Thoracic aorta (tissue), 2 donors: ENCODE measurements around the gene TEX261. TPM values are rescaled to one million over a fixed set of nuclear protein-coding genes. Genes with fewer than 3 reads are reported as not detected.
A peak's percentile ranks its signal among the peaks of the same experiment; 100 is the strongest.

ENCODE experiments used
- ATAC-seq: fragments of 150-250 bp; one replicate; pipeline ENCODE4 v1.8.0; 2017; ENCODE audit warnings: low read depth; ENCODE audit not compliant: insufficient number of reproducible peaks, low FRiP score
- DNase-seq: peaks from one replicate; pipeline ENCODE4 v3.0.0-alpha.2; 2020; ENCODE audit warnings: low spot score
- H3K27ac ChIP-seq, 2 donors: fragments of 200-600 bp; sonication (generic); 1 replicate in 1 of 2; 2 replicates in 1 of 2; pipeline ENCODE4 v1.5.1; 2016; ENCODE audit warnings: mild to moderate bottlenecking in 2 of 2, moderate library complexity in 2 of 2
- H3K27me3 ChIP-seq: fragments of 200-600 bp; sonication (generic); replicated peaks from 2 replicates; pipeline ENCODE4 v1.6.0; 2016; ENCODE audit warnings: mild to moderate bottlenecking; ENCODE audit not compliant: insufficient read depth
- H3K36me3 ChIP-seq: fragments of 200-600 bp; sonication (generic); one replicate; pipeline ENCODE4 v1.5.1; 2016
- H3K4me1 ChIP-seq, 2 donors: fragments of 200-600 bp; sonication (generic); 1 replicate in 1 of 2; 2 replicates in 1 of 2; pipeline versions ENCODE4 v1.5.1 to v1.6.0; 2016; ENCODE audit warnings: low read depth in 2 of 2, mild to moderate bottlenecking in 1 of 2; ENCODE audit not compliant: control insufficient read depth in 1 of 2
- H3K4me3 ChIP-seq: fragments of 200-600 bp; sonication (generic); 2 replicates; pipeline ENCODE4 v1.5.1; 2016; ENCODE audit warnings: mild to moderate bottlenecking
- H3K9me3 ChIP-seq: fragments of 200-600 bp; sonication (generic); 2 replicates; pipeline ENCODE4 v1.5.1; 2016
- CTCF ChIP-seq: fragments of 200-600 bp; sonication (generic); IDR thresholded peaks from one replicate; pipeline ENCODE4 v1.5.1; 2019; ENCODE audit warnings: antibody characterized with exemption
- total RNA-seq, 2 donors: library from RNA; depleted of rRNA; stranded (reverse); fragments of >200 nt; gene quantifications; one replicate each; pipeline versions ENCODE4 v1.1.0 to v1.2.3, GENCODE V29; 2016

The TEX261 gene
- total RNA-seq, 2 donors from 2014 or later = 35.9 to 45.1 TPM

- no peaks in the 10 kb centered on the region for H3K27me3 ChIP-seq
- ATAC-seq (no peak), DNase-seq (no peak)
- no peaks in the 10 kb centered on the region for H3K9me3 ChIP-seq
- no peak overlapping the region for H3K4me3 ChIP-seq
- no peak for TF ChIP-seq CTCF
- H3K4me1 ChIP-seq = peaks cover 0 to 10% of the 10 kb centered on the region in 2 donors
- H3K27ac ChIP-seq = no peak overlapping the region
- peaks cover 21% of the 10 kb centered on the region for H3K36me3 ChIP-seq
These were observed 9.4 kb downstream of the TEX261 start for GRCh38 chr2:70985283-70985688.

GRCh38 chr2:70984576-70985282, 9.9 kb downstream of the TEX261 start:
- peak; percentile 66 for TF ChIP-seq CTCF
- Histone ChIP-seq H3K27ac (no peak overlapping the region), H3K27me3 (no peaks in the 10 kb centered on the region), H3K4me3 (no peak overlapping the region), H3K4me1 (peaks cover 0 to 10% of the 10 kb centered on the region in 2 donors), H3K36me3 (peaks cover 21% of the 10 kb centered on the region), H3K9me3 (no peaks in the 10 kb centered on the region)
- ATAC-seq (no peak), DNase-seq (no peak)

- Histone ChIP-seq H3K4me1 (peaks cover 0 to 10% of the 10 kb centered on the region in 2 donors), H3K4me3 (no peak overlapping the region), H3K36me3 (peaks cover 20% of the 10 kb centered on the region), H3K9me3 (no peaks in the 10 kb centered on the region), H3K27me3 (no peaks in the 10 kb centered on the region), H3K27ac (no peak overlapping the region)
- no peak for TF ChIP-seq CTCF
- ATAC-seq (no peak), DNase-seq (no peak)
These were observed 10.5 kb downstream of the TEX261 start for GRCh38 chr2:70984228-70984575.

- H3K4me1 ChIP-seq = peaks cover 0 to 10% of the 10 kb centered on the region in 2 donors
- no peak for TF ChIP-seq CTCF
- peaks cover 15% of the 10 kb centered on the region for H3K36me3 ChIP-seq
- no peaks in the 10 kb centered on the region for H3K9me3 ChIP-seq
- ATAC-seq = no peak
- H3K4me3 ChIP-seq = no peak overlapping the region
- H3K27me3 ChIP-seq = no peaks in the 10 kb centered on the region
- DNase-seq = no peak
- no peak overlapping the region for H3K27ac ChIP-seq
These were observed 11.0 kb downstream of the TEX261 start for GRCh38 chr2:70983506-70984227.

- H3K9me3 ChIP-seq = no peaks in the 10 kb centered on the region
- no peaks in the 10 kb centered on the region for H3K27me3 ChIP-seq
- no peak for TF ChIP-seq CTCF
- H3K4me1 ChIP-seq = peaks cover 0 to 11% of the 10 kb centered on the region in 2 donors
- no peak for ATAC-seq
- H3K4me3 ChIP-seq = no peak overlapping the region
- peaks cover 9% of the 10 kb centered on the region for H3K36me3 ChIP-seq
- DNase-seq = no peak
- H3K27ac ChIP-seq = no peak overlapping the region
These were observed 11.7 kb downstream of the TEX261 start for GRCh38 chr2:70982971-70983370.
